ENCODE measurements around the gene NTM.

The NTM gene

GRCh38 chr11:131710511-131710910, 340.1 kb downstream of the NTM start:
- Histone ChIP-seq H2BK12ac (ENCODE audit: low read length in 2 of 2) (no peak overlapping the region), H3K4me3 (ENCODE audit: insufficient read depth in 1 of 2, low read depth in 1 of 2, low read length in 2 of 2) (no peak overlapping the region), H3K27me3 (ENCODE audit: control insufficient read depth in 1 of 2, insufficient read depth in 1 of 2, low read length in 2 of 2) (no peaks in the 10 kb centered on the region), H2BK5ac (ENCODE audit: low read depth, low read length, poor library complexity, severe bottlenecking) (no peak overlapping the region), H2AK5ac (ENCODE audit: low read length, severe bottlenecking) (no peak overlapping the region), H2BK120ac (ENCODE audit: low read depth, low read length) (no peak overlapping the region), H3K36me3 (ENCODE audit: control insufficient read depth in 1 of 2, insufficient read depth in 2 of 2, low read depth in 1 of 2, low read length in 2 of 2) (no peaks in the 10 kb centered on the region), H3K18ac (ENCODE audit: low read depth in 1 of 2, low read length in 2 of 2) (no peak overlapping the region), H2AFZ (ENCODE audit: low read depth, low read length) (no peak overlapping the region), H3K79me1 (replicated peaks; ENCODE audit: low read length, poor library complexity, severe bottlenecking) (no peaks in the 10 kb centered on the region), H3K9me3 (ENCODE audit: control insufficient read depth, low read length) (peaks cover 2% of the 10 kb centered on the region), H3K4me2 (ENCODE audit: low read length, poor library complexity, severe bottlenecking) (no peak overlapping the region), H4K91ac (ENCODE audit: low read length) (no peak overlapping the region), H3K23ac (ENCODE audit: low read length in 2 of 2) (no peak overlapping the region), H2BK15ac (ENCODE audit: low read depth, poor library complexity, severe bottlenecking) (no peak overlapping the region), H3K27ac (ENCODE audit: low read length, poor library complexity, severe bottlenecking) (no peak overlapping the region), H3K14ac (ENCODE audit: low read length in 2 of 2) (no peak overlapping the region), H3K9ac (ENCODE audit: low read length) (no peak overlapping the region), H3K4ac (ENCODE audit: low read depth in 1 of 2, low read length in 2 of 2) (no peak overlapping the region), H4K8ac (ENCODE audit: low read length) (no peak overlapping the region), H3K4me1 (ENCODE audit: control insufficient read depth, insufficient read depth, low read depth, low read length) (no peaks in the 10 kb centered on the region)
- WGBS = no CpG with 5 or more reads among the region's 2 CpGs
- no peak for DNase-seq

- no peak overlapping the region for H3K14ac ChIP-seq (ENCODE audit: low read length in 2 of 2)
- H3K9ac ChIP-seq (ENCODE audit: low read length) = no peak overlapping the region
- no peaks in the 10 kb centered on the region for H3K79me1 ChIP-seq (replicated peaks; ENCODE audit: low read length, poor library complexity, severe bottlenecking)
- no peak overlapping the region for H3K23ac ChIP-seq (ENCODE audit: low read length in 2 of 2)
- H3K4me3 ChIP-seq (ENCODE audit: insufficient read depth in 1 of 2, low read depth in 1 of 2, low read length in 2 of 2) = no peak overlapping the region
- no peak overlapping the region for H3K27ac ChIP-seq (ENCODE audit: low read length, poor library complexity, severe bottlenecking)
- H2BK12ac ChIP-seq (ENCODE audit: low read length in 2 of 2) = no peak overlapping the region
- peaks cover 0 to 3% of the 10 kb centered on the region in 2 experiments for H3K27me3 ChIP-seq (ENCODE audit: control insufficient read depth in 1 of 2, insufficient read depth in 1 of 2, low read length in 2 of 2)
- WGBS = 77% methylated on average over 2 of the region's 5 CpGs
- no peak overlapping the region for H2BK5ac ChIP-seq (ENCODE audit: low read depth, low read length, poor library complexity, severe bottlenecking)
- no peak overlapping the region for H2AK5ac ChIP-seq (ENCODE audit: low read length, severe bottlenecking)
- H3K18ac ChIP-seq (ENCODE audit: low read depth in 1 of 2, low read length in 2 of 2) = no peak overlapping the region
- H4K91ac ChIP-seq (ENCODE audit: low read length) = no peak overlapping the region
- DNase-seq = peak; percentile 87
- no peak overlapping the region for H2BK120ac ChIP-seq (ENCODE audit: low read depth, low read length)
- no peaks in the 10 kb centered on the region for H3K36me3 ChIP-seq (ENCODE audit: control insufficient read depth in 1 of 2, insufficient read depth in 2 of 2, low read depth in 1 of 2, low read length in 2 of 2)
- no peak overlapping the region for H2BK15ac ChIP-seq (ENCODE audit: low read depth, poor library complexity, severe bottlenecking)
- no peaks in the 10 kb centered on the region for H3K9me3 ChIP-seq (ENCODE audit: control insufficient read depth, low read length)
- no peak overlapping the region for H3K4ac ChIP-seq (ENCODE audit: low read depth in 1 of 2, low read length in 2 of 2)
- H3K4me2 ChIP-seq (ENCODE audit: low read length, poor library complexity, severe bottlenecking) = no peak overlapping the region
- no peak overlapping the region for H2AFZ ChIP-seq (ENCODE audit: low read depth, low read length)
- H4K8ac ChIP-seq (ENCODE audit: low read length) = no peak overlapping the region
- H3K4me1 ChIP-seq (ENCODE audit: control insufficient read depth, insufficient read depth, low read depth, low read length) = no peaks in the 10 kb centered on the region
Observed at GRCh38 chr11:131712897-131713296, 342.5 kb downstream of the NTM start.

DNA sequence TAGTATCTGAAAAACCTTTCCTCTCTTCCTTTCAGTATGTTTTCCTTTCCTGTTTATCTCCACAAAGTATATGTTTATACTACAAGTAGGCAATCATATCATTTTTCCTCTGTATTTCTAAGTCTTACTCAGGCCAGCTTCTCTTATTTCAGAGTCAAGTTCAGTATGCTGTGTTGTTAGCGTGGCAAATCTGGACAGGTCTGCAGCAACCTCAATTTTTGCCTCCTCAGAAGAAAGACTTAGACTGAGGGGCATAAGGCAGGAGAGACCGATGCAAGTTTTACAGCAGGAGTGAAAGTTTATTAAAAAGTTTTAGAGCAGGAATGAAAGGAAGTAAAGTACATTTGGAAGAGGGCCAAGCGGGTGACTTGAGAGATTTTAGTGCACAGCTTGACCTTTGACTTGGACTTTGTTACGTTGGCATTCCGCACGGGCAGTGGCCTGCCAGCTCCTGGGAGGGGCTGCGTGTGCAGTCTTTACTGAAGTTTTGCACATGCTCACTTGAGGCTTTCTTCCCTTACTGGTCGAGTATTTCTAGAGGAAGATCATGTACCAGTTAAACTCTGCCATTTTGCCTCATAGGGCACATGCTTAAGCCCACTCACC, 343.2 kb downstream of the NTM start:
- no peak overlapping the region for H2BK5ac ChIP-seq (ENCODE audit: low read depth, low read length, poor library complexity, severe bottlenecking)
- H3K4me3 ChIP-seq (ENCODE audit: insufficient read depth in 1 of 2, low read depth in 1 of 2, low read length in 2 of 2) = no peak overlapping the region
- H3K36me3 ChIP-seq (ENCODE audit: control insufficient read depth in 1 of 2, insufficient read depth in 2 of 2, low read depth in 1 of 2, low read length in 2 of 2) = no peaks in the 10 kb centered on the region
- 83% methylated on average over 8 of the region's 8 CpGs for WGBS
- H2AFZ ChIP-seq (ENCODE audit: low read depth, low read length) = no peak overlapping the region
- no peak overlapping the region for H3K4ac ChIP-seq (ENCODE audit: low read depth in 1 of 2, low read length in 2 of 2)
- H3K4me2 ChIP-seq (ENCODE audit: low read length, poor library complexity, severe bottlenecking) = no peak overlapping the region
- no peak overlapping the region for H2BK12ac ChIP-seq (ENCODE audit: low read length in 2 of 2)
- no peak overlapping the region for H3K14ac ChIP-seq (ENCODE audit: low read length in 2 of 2)
- H3K27ac ChIP-seq (ENCODE audit: low read length, poor library complexity, severe bottlenecking) = no peak overlapping the region
- H3K18ac ChIP-seq (ENCODE audit: low read depth in 1 of 2, low read length in 2 of 2) = peak overlapping the region; percentile 48 to 54
- DNase-seq = no peak
- no peak overlapping the region for H2BK15ac ChIP-seq (ENCODE audit: low read depth, poor library complexity, severe bottlenecking)
- no peak overlapping the region for H3K23ac ChIP-seq (ENCODE audit: low read length in 2 of 2)
- no peaks in the 10 kb centered on the region for H3K9me3 ChIP-seq (ENCODE audit: control insufficient read depth, low read length)
- H4K8ac ChIP-seq (ENCODE audit: low read length) = no peak overlapping the region
- H2BK120ac ChIP-seq (ENCODE audit: low read depth, low read length) = no peak overlapping the region
- no peak overlapping the region for H4K91ac ChIP-seq (ENCODE audit: low read length)
- no peaks in the 10 kb centered on the region for H3K4me1 ChIP-seq (ENCODE audit: control insufficient read depth, insufficient read depth, low read depth, low read length)
- no peak overlapping the region for H2AK5ac ChIP-seq (ENCODE audit: low read length, severe bottlenecking)
- peaks cover 3 to 4% of the 10 kb centered on the region in 2 experiments for H3K27me3 ChIP-seq (ENCODE audit: control insufficient read depth in 1 of 2, insufficient read depth in 1 of 2, low read length in 2 of 2)
- no peak overlapping the region for H3K9ac ChIP-seq (ENCODE audit: low read length)
- H3K79me1 ChIP-seq (replicated peaks; ENCODE audit: low read length, poor library complexity, severe bottlenecking) = no peaks in the 10 kb centered on the region

DNA sequence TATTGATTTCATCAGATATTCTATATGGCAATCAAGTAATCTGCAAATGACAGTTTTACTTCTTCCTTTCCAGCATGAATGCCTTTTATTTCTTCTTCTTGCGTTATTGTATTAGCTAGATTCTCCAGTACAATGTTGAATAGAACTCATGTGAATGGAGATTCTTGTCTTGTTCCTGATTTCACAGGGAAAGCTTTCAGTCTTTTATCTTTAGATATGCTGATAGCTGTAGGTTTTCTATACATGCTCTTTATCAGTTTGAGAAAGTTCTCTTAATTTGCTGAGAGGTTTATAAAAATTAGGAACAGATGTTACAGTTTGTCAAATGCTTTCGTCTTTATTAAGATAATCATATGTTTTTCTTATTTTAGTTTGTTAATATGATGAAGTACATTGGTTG, 347.2 kb downstream of the NTM start:
- H3K79me1 ChIP-seq (replicated peaks; ENCODE audit: low read length, poor library complexity, severe bottlenecking) = no peaks in the 10 kb centered on the region
- no peak for DNase-seq
- H2BK12ac ChIP-seq (ENCODE audit: low read length in 2 of 2) = no peak overlapping the region
- peaks cover 8 to 11% of the 10 kb centered on the region in 2 experiments for H3K27me3 ChIP-seq (ENCODE audit: control insufficient read depth in 1 of 2, insufficient read depth in 1 of 2, low read length in 2 of 2)
- H3K4ac ChIP-seq (ENCODE audit: low read depth in 1 of 2, low read length in 2 of 2) = no peak overlapping the region
- H3K14ac ChIP-seq (ENCODE audit: low read length in 2 of 2) = no peak overlapping the region
- no peak overlapping the region for H3K9ac ChIP-seq (ENCODE audit: low read length)
- no peaks in the 10 kb centered on the region for H3K4me1 ChIP-seq (ENCODE audit: control insufficient read depth, insufficient read depth, low read depth, low read length)
- H2AK5ac ChIP-seq (ENCODE audit: low read length, severe bottlenecking) = no peak overlapping the region
- no peaks in the 10 kb centered on the region for H3K9me3 ChIP-seq (ENCODE audit: control insufficient read depth, low read length)
- H2BK5ac ChIP-seq (ENCODE audit: low read depth, low read length, poor library complexity, severe bottlenecking) = peak overlapping the region; percentile 44
- 93% methylated on average over 1 of the region's 2 CpGs for WGBS
- no peak overlapping the region for H3K4me2 ChIP-seq (ENCODE audit: low read length, poor library complexity, severe bottlenecking)
- no peak overlapping the region for H4K91ac ChIP-seq (ENCODE audit: low read length)
- H2AFZ ChIP-seq (ENCODE audit: low read depth, low read length) = no peak overlapping the region
- no peak overlapping the region for H2BK15ac ChIP-seq (ENCODE audit: low read depth, poor library complexity, severe bottlenecking)
- no peak overlapping the region for H3K27ac ChIP-seq (ENCODE audit: low read length, poor library complexity, severe bottlenecking)
- no peak overlapping the region for H3K4me3 ChIP-seq (ENCODE audit: insufficient read depth in 1 of 2, low read depth in 1 of 2, low read length in 2 of 2)
- no peak overlapping the region for H3K18ac ChIP-seq (ENCODE audit: low read depth in 1 of 2, low read length in 2 of 2)
- H2BK120ac ChIP-seq (ENCODE audit: low read depth, low read length) = no peak overlapping the region
- H3K36me3 ChIP-seq (ENCODE audit: control insufficient read depth in 1 of 2, insufficient read depth in 2 of 2, low read depth in 1 of 2, low read length in 2 of 2) = no peaks in the 10 kb centered on the region
- H4K8ac ChIP-seq (ENCODE audit: low read length) = no peak overlapping the region
- no peak overlapping the region for H3K23ac ChIP-seq (ENCODE audit: low read length in 2 of 2)

All from mesenchymal stem cell (in vitro differentiated cells and primary cell).